Activated naive CD4-positive, alpha-beta T cell treated with Interleukin-2 at 50 U/mL for 16 hours (primary cell): Measurements from ENCODE around the gene SIPA1L3.
"Not testable (repeated sequence)": the region's sequence is repeated elsewhere in the genome, so short reads cannot be mapped to it uniquely, and the experiment has no call there.

Experiments
- DNase-seq: peaks from one replicate; pipeline ENCODE4 v3.0.0-alpha.2; 2020

The SIPA1L3 gene

GRCh38 chr19:37906869-37907734 lies at the start of gene SIPA1L3:
TSS of gene SIPA1L3 (plus strand) at chr19:37907208. CDS start at chr19:38081566, 174,358 bp downstream.
- peak; percentile 94 for DNase-seq

GRCh38 chr19:37864501-37864900 lies 42.5 kb upstream of the SIPA1L3 start:
- no peak for DNase-seq

GRCh38 chr19:37865930-37866329 lies 41.1 kb upstream of the SIPA1L3 start:
- not testable (repeated sequence) for DNase-seq

- no peak for DNase-seq
Observed at GRCh38 chr19:37867831-37868230, 39.2 kb upstream of the SIPA1L3 start.

- DNase-seq: no peak
Observed at GRCh38 chr19:37869766-37870340, 37.2 kb upstream of the SIPA1L3 start.

- DNase-seq: no peak
Observed at GRCh38 chr19:37872383-37872782, 34.6 kb upstream of the SIPA1L3 start.

GRCh38 chr19:37874784-37875183 lies 32.2 kb upstream of the SIPA1L3 start:
- DNase-seq: no peak

GRCh38 chr19:37876032-37876431 lies 31.0 kb upstream of the SIPA1L3 start:
- no peak for DNase-seq

- no peak for DNase-seq
Observed at GRCh38 chr19:37877147-37877546, 29.9 kb upstream of the SIPA1L3 start.

GRCh38 chr19:37885392-37885791 lies 21.6 kb upstream of the SIPA1L3 start:
- DNase-seq: no peak

GRCh38 chr19:37886571-37886970 lies 20.4 kb upstream of the SIPA1L3 start:
- DNase-seq: no peak

GRCh38 chr19:37893845-37894575 lies 13.0 kb upstream of the SIPA1L3 start:
- no peak for DNase-seq

GRCh38 chr19:37896180-37896579 lies 10.8 kb upstream of the SIPA1L3 start:
- DNase-seq: no peak

- DNase-seq: no peak
Observed at GRCh38 chr19:37899453-37899852, 7.6 kb upstream of the SIPA1L3 start.

GRCh38 chr19:37899966-37900365 lies 7.0 kb upstream of the SIPA1L3 start:
- no peak for DNase-seq

- DNase-seq: peak; percentile 82
Observed at GRCh38 chr19:37902668-37903067, 4.3 kb upstream of the SIPA1L3 start.

- DNase-seq: no peak
Observed at GRCh38 chr19:37903096-37903495, 3.9 kb upstream of the SIPA1L3 start.

- DNase-seq: peak; percentile 42
Observed at GRCh38 chr19:37905946-37906868, 801 bp upstream of the SIPA1L3 start, which contains the start of gene WDR87. TSS of gene WDR87 (minus strand) at chr19:37906594. CDS start at chr19:37898239, 8,355 bp downstream.

- no peak for DNase-seq
Observed at GRCh38 chr19:37907735-37908455, 887 bp downstream of the SIPA1L3 start.

- DNase-seq: no peak
Observed at GRCh38 chr19:37909661-37910199, 2.7 kb downstream of the SIPA1L3 start.

GRCh38 chr19:37914908-37915307 lies 7.9 kb downstream of the SIPA1L3 start:
- no peak for DNase-seq
